Glutamatergic neuron (in vitro differentiated cells): Measurements from ENCODE around the gene IGSF10. TPM values are rescaled to one million over a fixed set of nuclear protein-coding genes. Genes with fewer than 3 reads are reported as not detected.

Source experiments
- DNase-seq: peaks from one replicate; pipeline ENCODE4 v3.0.0; 2022
- H3K27ac Mint-ChIP-seq: one replicate; pipeline ENCODE4 v1.8.0; 2020; ENCODE audit warnings: mild to moderate bottlenecking, mixed read lengths, inconsistent platforms; ENCODE audit not compliant: unreplicated experiment
- H3K27me3 Mint-ChIP-seq: one replicate; pipeline ENCODE4 v1.8.0; 2020; ENCODE audit warnings: mild to moderate bottlenecking, moderate library complexity, mixed read lengths, inconsistent platforms; ENCODE audit not compliant: unreplicated experiment
- H3K36me3 Mint-ChIP-seq: one replicate; pipeline ENCODE4 v1.8.0; 2020; ENCODE audit warnings: mild to moderate bottlenecking, mixed read lengths, inconsistent platforms; ENCODE audit not compliant: unreplicated experiment
- H3K4me1 Mint-ChIP-seq: one replicate; pipeline ENCODE4 v1.8.0; 2020; ENCODE audit warnings: mild to moderate bottlenecking, low read depth, mixed read lengths, inconsistent platforms; ENCODE audit not compliant: unreplicated experiment
- H3K4me3 Mint-ChIP-seq: one replicate; pipeline ENCODE4 v1.8.0; 2020; ENCODE audit warnings: mild to moderate bottlenecking, mixed read lengths, inconsistent platforms; ENCODE audit not compliant: unreplicated experiment
- H3K9me3 Mint-ChIP-seq: one replicate; pipeline ENCODE4 v1.8.0; 2020; ENCODE audit warnings: mild to moderate bottlenecking, moderate library complexity, mixed read lengths, inconsistent platforms; ENCODE audit not compliant: unreplicated experiment
- total RNA-seq: library from RNA; stranded (reverse); fragmentation: NEBNext Ultra II Directional; extraction: Animal tissue kit (Norgen Biotek cat#: 25700); gene quantifications from one replicate; pipeline ENCODE4 v1.2.1, GENCODE V29; 2021; ENCODE audit not compliant: unreplicated experiment
- TF ChIP-seq, protein P1 (sequence below): fragments of 200-600 bp; sonication (generic); IDR thresholded peaks from one replicate; pipeline ENCODE4 v1.5.0; 2021; ENCODE audit not compliant: partially characterized antibody, unreplicated experiment

Gene IGSF10
- total RNA-seq, 1 donor from 2014 or later = 0.05 TPM

DNA sequence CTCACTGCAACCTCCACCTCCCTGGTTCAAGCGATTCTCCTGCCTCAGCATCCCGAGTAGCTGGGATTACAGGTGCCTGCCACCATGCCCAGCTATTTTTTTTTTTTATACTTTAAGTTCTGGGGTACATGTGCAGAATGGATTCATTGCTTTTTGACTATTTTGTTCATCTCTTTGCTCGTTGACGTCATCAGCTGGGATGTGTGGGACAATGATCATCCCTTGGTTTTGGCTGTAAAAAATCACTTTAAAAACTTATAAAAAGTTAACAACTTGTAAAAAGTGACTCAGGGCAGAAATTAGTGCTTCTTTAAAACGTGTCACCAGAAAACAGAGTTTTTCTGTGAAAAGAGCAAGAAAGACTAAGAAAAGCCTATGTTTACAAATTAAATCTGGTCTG is 37.8 kb downstream of the IGSF10 start:
- DNase-seq = no peak
- peaks cover 3% of the 10 kb centered on the region for H3K27me3 Mint-ChIP-seq
- no peak overlapping the region for H3K27ac Mint-ChIP-seq
- no peak overlapping the region for H3K4me3 Mint-ChIP-seq
- TF ChIP-seq, protein P1, sequence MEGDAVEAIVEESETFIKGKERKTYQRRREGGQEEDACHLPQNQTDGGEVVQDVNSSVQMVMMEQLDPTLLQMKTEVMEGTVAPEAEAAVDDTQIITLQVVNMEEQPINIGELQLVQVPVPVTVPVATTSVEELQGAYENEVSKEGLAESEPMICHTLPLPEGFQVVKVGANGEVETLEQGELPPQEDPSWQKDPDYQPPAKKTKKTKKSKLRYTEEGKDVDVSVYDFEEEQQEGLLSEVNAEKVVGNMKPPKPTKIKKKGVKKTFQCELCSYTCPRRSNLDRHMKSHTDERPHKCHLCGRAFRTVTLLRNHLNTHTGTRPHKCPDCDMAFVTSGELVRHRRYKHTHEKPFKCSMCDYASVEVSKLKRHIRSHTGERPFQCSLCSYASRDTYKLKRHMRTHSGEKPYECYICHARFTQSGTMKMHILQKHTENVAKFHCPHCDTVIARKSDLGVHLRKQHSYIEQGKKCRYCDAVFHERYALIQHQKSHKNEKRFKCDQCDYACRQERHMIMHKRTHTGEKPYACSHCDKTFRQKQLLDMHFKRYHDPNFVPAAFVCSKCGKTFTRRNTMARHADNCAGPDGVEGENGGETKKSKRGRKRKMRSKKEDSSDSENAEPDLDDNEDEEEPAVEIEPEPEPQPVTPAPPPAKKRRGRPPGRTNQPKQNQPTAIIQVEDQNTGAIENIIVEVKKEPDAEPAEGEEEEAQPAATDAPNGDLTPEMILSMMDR = no peak
- H3K4me1 Mint-ChIP-seq = no peaks in the 10 kb centered on the region
- peaks cover 3% of the 10 kb centered on the region for H3K9me3 Mint-ChIP-seq
- no peaks in the 10 kb centered on the region for H3K36me3 Mint-ChIP-seq

DNA sequence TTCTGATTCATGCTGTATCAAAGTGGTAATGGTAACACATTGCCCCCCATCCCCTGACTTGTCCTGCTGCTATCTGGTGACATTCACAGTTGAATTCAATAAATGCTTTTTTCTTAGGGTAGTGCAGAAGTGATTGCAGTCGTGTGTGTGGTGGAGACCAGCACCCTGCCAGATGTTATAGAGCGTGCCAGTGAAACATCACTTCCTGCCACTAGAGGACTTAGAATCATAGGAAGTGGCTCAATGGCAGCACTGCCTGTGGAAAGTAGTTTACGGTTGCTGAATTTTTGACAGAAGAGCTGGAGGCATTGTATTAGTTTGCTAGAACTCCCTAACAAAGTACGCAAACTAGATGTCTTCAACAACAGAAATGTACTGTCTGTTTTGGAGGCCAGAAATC is 38.9 kb downstream of the IGSF10 start:
- Mint-ChIP-seq H3K27me3 (peaks cover 3% of the 10 kb centered on the region), H3K9me3 (peaks cover 3% of the 10 kb centered on the region), H3K27ac (no peak overlapping the region), H3K4me1 (no peaks in the 10 kb centered on the region), H3K36me3 (no peaks in the 10 kb centered on the region), H3K4me3 (no peak overlapping the region)
- TF ChIP-seq, protein P1 = no peak
- no peak for DNase-seq

DNA sequence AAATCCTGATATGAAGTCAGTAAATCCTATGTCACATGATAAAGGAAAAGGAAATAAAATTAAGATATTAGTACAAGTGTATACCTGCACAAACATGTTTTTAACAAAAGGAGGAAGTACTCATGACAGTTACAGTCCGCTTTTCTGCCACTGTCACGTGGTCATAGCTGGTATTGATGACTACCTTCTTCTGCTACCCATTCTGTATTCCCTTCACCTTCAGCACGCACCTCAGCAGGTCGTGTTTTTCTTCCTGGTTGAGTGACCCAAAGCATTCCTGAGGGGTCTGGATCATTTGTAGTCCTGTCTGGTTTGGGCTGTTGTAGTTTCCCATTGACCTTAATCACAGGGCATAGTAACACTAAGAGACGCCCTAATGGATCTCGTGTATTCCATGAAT is 41.1 kb downstream of the IGSF10 start:
- Mint-ChIP-seq H3K4me1 (no peaks in the 10 kb centered on the region), H3K9me3 (no peaks in the 10 kb centered on the region), H3K36me3 (no peaks in the 10 kb centered on the region), H3K27ac (no peak overlapping the region), H3K27me3 (peaks cover 3% of the 10 kb centered on the region), H3K4me3 (no peak overlapping the region)
- DNase-seq = no peak
- TF ChIP-seq, protein P1 = no peak

DNA sequence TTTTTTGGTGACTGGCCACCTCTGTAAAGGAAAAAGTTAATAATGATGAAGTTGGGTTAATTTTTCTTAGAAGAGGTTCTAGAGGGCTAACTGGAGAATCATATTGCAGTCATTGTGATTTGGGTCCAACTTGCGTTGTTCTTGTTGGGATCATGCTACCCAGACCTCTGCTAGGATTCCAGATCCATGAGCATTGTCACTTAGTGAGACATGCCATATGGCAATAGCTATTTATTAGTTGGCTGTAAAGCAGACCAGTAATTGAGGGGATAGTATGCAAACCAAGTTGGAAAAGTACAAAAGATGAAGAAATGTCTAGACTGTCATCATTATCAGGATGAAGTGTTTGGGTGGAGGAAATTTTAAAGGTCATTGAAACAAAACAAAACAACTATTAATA is 45.6 kb downstream of the IGSF10 start:
- H3K27me3 Mint-ChIP-seq = no peaks in the 10 kb centered on the region
- TF ChIP-seq, protein P1 = no peak
- H3K36me3 Mint-ChIP-seq = no peaks in the 10 kb centered on the region
- no peak overlapping the region for H3K27ac Mint-ChIP-seq
- no peak for DNase-seq
- H3K4me3 Mint-ChIP-seq = no peak overlapping the region
- H3K4me1 Mint-ChIP-seq = no peaks in the 10 kb centered on the region
- H3K9me3 Mint-ChIP-seq = no peaks in the 10 kb centered on the region

DNA sequence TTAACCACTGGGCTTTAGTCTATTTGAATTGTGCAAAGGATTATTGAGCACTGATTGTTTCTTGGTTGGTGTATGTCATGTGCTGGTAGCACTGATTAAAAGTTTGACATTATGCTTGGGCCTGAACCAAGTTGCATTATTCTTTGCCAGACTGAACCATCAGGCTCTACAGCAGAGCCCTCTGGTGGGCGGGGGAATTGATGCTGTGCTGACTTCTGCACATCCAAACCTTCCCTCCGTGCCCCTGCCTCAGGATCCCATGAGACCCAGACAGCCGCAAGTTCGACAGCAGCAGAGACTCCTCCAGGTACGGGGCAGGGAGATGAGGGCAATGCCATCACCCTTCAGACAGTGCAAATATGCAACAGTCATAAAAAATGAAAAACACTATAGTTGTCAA is 47.9 kb downstream of the IGSF10 start:
- Mint-ChIP-seq H3K9me3 (no peaks in the 10 kb centered on the region), H3K27me3 (no peaks in the 10 kb centered on the region), H3K36me3 (no peaks in the 10 kb centered on the region), H3K27ac (no peak overlapping the region), H3K4me1 (no peaks in the 10 kb centered on the region), H3K4me3 (no peak overlapping the region)
- no peak for DNase-seq
- TF ChIP-seq, protein P1 = no peak

Other genes starting within 250 kb of the IGSF10 start
- not detected for gene P2RY14, start 182.5 kb downstream of the IGSF10 start, total RNA-seq
- gene GPR87, start 144.2 kb downstream of the IGSF10 start, total RNA-seq = not detected
- not detected for gene P2RY13, start 131.5 kb downstream of the IGSF10 start, total RNA-seq
- gene P2RY12, start 76.3 kb downstream of the IGSF10 start, total RNA-seq = not detected